ENCODE results near the gene B3GNT7. TPM values are rescaled to one million over a fixed set of nuclear protein-coding genes. Genes with fewer than 3 reads are reported as not detected.
A peak's percentile ranks its signal among the peaks of the same experiment; 100 is the strongest.

B3GNT7 gene
- total and polyA plus RNA-seq, 2 donors = 1.3 to 1.7 TPM

- Histone ChIP-seq H3K36me3 (ENCODE audit: insufficient read depth) (no peaks in the 10 kb centered on the region), H3K4me1 (ENCODE audit: insufficient read depth) (no peaks in the 10 kb centered on the region), H3K27ac (ENCODE audit: low read depth) (no peak overlapping the region), H3K4me3 (ENCODE audit: low read depth, low read length) (no peak overlapping the region)
- 96% methylated on average over 5 of the region's 5 CpGs for WGBS
- DNase-seq (ENCODE audit: extremely low spot score) = no peak
Measured at GRCh38 chr2:231409776-231410175, 14.3 kb downstream of the B3GNT7 start.

GRCh38 chr2:231410293-231411004 is 14.9 kb downstream of the B3GNT7 start:
- H3K4me1 ChIP-seq (ENCODE audit: insufficient read depth) = no peaks in the 10 kb centered on the region
- no peak for DNase-seq (ENCODE audit: extremely low spot score)
- no peak overlapping the region for H3K4me3 ChIP-seq (ENCODE audit: low read depth, low read length)
- no peaks in the 10 kb centered on the region for H3K36me3 ChIP-seq (ENCODE audit: insufficient read depth)
- WGBS = 76% methylated on average over 6 of the region's 6 CpGs
- no peak overlapping the region for H3K27ac ChIP-seq (ENCODE audit: low read depth)

- Histone ChIP-seq H3K4me3 (ENCODE audit: low read depth, low read length) (no peak overlapping the region), H3K27ac (ENCODE audit: low read depth) (no peak overlapping the region), H3K4me1 (ENCODE audit: insufficient read depth) (no peaks in the 10 kb centered on the region), H3K36me3 (ENCODE audit: insufficient read depth) (no peaks in the 10 kb centered on the region)
- DNase-seq (ENCODE audit: extremely low spot score) = no peak
- 66% methylated on average over 3 of the region's 3 CpGs for WGBS
Measured at GRCh38 chr2:231411237-231411636, 15.7 kb downstream of the B3GNT7 start.

GRCh38 chr2:231411831-231412617 is 16.5 kb downstream of the B3GNT7 start:
- peak; percentile 53 for DNase-seq (ENCODE audit: extremely low spot score)
- H3K4me3 ChIP-seq (ENCODE audit: low read depth, low read length) = peak overlapping the region; percentile 54
- H3K27ac ChIP-seq (ENCODE audit: low read depth) = no peak overlapping the region
- H3K4me1 ChIP-seq (ENCODE audit: insufficient read depth) = no peaks in the 10 kb centered on the region
- 2% methylated on average over 67 of the region's 67 CpGs for WGBS
- no peaks in the 10 kb centered on the region for H3K36me3 ChIP-seq (ENCODE audit: insufficient read depth)

- no peak for DNase-seq (ENCODE audit: extremely low spot score)
- Histone ChIP-seq H3K36me3 (ENCODE audit: insufficient read depth) (no peaks in the 10 kb centered on the region), H3K27ac (ENCODE audit: low read depth) (no peak overlapping the region)
Measured at GRCh38 chr2:231412618-231412963, 17.1 kb downstream of the B3GNT7 start.

DNA sequence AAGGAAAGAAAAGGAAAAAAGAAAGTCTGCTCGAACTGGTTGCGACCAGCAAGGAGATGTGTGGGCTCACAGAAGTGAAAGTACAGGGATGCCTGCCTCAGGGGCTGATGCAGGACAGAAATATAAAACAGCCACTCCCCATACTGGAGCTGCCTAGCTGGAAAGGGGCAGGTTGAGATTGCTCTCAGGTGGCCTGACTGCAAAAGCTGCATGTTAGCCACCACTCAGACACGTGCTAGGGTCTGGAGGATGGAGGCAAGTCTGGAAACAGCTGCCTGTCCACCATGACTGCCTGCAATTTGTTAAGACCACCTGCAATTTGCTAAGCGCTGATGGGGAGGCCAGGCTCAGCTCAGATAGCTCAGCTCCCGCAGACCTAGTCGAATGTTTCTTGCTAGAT is 17.9 kb downstream of the B3GNT7 start:
- H3K4me1 ChIP-seq (ENCODE audit: insufficient read depth) = no peaks in the 10 kb centered on the region
- no peak overlapping the region for H3K27ac ChIP-seq (ENCODE audit: low read depth)
- no peak for DNase-seq (ENCODE audit: extremely low spot score)
- H3K36me3 ChIP-seq (ENCODE audit: insufficient read depth) = no peaks in the 10 kb centered on the region
- no peak overlapping the region for H3K4me3 ChIP-seq (ENCODE audit: low read depth, low read length)
- WGBS = 82% methylated on average over 6 of the region's 6 CpGs

More at GRCh38 chr2:231412618-231412963, 17.1 kb downstream of the B3GNT7 start:
- Histone ChIP-seq H3K4me3 (ENCODE audit: low read depth, low read length) (no peak overlapping the region), H3K4me1 (ENCODE audit: insufficient read depth) (no peaks in the 10 kb centered on the region)
- WGBS = 35% methylated on average over 9 of the region's 9 CpGs

DNA sequence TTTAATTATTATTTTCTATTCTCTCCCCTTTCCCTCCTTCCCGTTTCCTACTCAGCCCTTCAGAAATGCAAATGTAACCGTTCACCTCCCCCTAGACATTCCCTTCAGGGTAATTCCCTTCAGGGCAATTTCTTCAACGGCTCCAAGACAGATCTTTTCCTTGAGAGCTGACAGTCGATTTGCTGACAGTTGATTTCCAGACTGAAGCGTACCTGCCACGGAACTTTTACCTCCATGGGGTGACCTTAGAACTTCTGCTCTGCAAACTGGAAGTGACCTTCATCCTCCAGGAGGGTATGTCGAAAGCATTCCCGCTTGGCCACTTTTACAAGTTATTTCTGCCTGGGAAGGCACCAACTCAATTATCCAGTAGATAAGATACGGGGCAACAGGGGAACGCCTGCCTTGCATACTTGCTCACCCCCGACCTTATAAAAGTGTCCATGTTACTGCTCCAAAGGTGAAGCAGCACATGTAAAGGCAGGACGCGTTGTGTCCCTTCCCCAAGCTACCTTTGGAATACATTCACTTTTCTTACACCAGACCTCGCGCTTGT is 18.5 kb downstream of the B3GNT7 start:
- Histone ChIP-seq H3K4me3 (ENCODE audit: low read depth, low read length) (no peak overlapping the region), H3K27ac (ENCODE audit: low read depth) (no peak overlapping the region), H3K36me3 (ENCODE audit: insufficient read depth) (no peaks in the 10 kb centered on the region), H3K4me1 (ENCODE audit: insufficient read depth) (no peaks in the 10 kb centered on the region)
- no peak for DNase-seq (ENCODE audit: extremely low spot score)
- WGBS = 44% methylated on average over 15 of the region's 15 CpGs

DNA sequence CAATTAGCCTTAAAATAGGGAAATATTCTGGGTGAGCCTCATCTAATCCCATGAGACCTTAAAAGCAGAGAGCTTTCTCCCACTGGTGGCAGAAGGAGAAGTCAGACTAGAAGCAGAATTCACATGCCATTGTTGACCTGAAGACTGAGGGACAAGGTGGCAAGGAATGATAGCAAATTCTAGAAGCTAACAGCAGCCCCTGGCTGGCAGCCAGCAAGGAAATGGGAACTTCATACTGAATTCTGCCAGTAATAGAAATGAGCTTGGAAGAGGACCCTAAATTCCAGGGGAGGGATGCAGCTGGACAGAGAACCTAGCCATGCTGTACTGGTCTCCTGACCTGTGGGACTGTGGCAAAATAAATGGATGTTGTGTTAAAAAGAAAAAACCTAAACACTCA is 19.5 kb downstream of the B3GNT7 start:
- no peak overlapping the region for H3K27ac ChIP-seq (ENCODE audit: low read depth)
- no peaks in the 10 kb centered on the region for H3K4me1 ChIP-seq (ENCODE audit: insufficient read depth)
- no peak for DNase-seq (ENCODE audit: extremely low spot score)
- no peaks in the 10 kb centered on the region for H3K36me3 ChIP-seq (ENCODE audit: insufficient read depth)
- no peak overlapping the region for H3K4me3 ChIP-seq (ENCODE audit: low read depth, low read length)

DNA sequence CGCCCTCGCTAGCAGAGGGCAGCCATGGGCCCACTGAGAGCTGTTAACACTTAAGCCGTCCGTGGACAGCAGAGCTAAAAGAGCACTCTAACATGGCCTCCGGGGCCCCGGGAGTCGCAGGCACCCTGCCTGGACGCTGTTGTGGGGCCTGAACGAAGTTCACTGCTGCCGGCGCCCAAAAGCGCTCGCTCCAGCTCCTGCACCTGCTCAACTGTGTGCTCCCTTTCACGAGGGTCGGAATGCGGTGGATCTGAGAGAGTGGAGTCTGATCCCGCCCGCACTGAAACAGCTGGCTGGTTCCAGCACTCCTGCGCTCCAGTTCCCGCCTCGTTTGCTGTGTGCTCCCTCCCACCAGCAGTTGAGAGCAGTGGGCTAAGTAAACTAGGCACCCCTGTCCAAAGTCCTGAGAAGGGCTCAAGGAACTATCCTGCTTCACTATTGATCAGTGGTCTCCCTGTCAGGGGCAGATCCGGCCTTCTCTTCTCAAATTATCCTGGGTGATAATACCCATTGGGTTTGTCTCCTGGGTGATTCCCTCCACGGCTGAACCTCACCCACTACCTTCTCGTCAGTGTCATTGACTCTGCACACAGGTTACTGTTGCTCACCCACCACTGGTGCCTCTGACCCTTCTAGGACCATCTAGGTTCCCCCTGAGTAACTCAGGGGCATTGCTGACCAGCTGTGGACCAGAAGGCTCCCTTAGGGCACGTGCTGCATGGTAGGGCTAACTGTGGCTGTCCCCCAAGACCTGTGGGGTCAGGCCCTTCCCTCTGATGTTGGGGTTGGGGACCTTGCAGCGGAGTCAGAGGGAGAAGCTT is 23.5 kb downstream of the B3GNT7 start:
- Histone ChIP-seq H3K27ac (ENCODE audit: low read depth) (no peak overlapping the region), H3K36me3 (ENCODE audit: insufficient read depth) (no peaks in the 10 kb centered on the region), H3K4me1 (ENCODE audit: insufficient read depth) (no peaks in the 10 kb centered on the region), H3K4me3 (ENCODE audit: low read depth, low read length) (no peak overlapping the region)
- DNase-seq (ENCODE audit: extremely low spot score) = no peak
- WGBS = 86% methylated on average over 26 of the region's 26 CpGs

DNA sequence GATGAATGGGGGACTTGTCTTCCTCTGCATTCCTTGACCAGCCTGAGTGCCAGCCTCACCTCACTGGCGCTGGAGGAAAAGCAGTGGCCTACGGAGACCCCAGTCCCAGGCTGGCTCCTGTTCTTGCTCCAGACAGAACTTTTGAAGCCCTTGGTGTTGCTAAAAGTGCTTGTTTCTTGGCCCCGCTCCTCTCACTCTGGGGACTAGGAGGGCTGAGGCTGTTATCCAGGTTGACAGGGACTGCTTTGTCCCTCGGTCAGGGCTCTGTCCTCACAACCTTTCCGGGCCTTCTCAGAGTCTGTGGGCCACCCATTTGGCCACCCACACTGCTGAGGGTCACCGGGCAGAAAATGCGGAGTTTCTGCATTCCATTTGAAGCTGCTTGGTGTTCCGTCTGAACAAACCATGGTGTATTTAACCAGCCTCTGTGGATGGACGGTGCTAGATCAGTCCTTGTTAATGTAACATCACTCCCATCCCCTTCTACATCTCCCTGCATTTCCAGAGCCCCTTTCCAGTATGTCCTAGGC is 25.6 kb downstream of the B3GNT7 start:
- 81% methylated on average over 9 of the region's 9 CpGs for WGBS
- H3K36me3 ChIP-seq (ENCODE audit: insufficient read depth) = no peaks in the 10 kb centered on the region
- H3K4me1 ChIP-seq (ENCODE audit: insufficient read depth) = no peaks in the 10 kb centered on the region
- H3K4me3 ChIP-seq (ENCODE audit: low read depth, low read length) = no peak overlapping the region
- no peak overlapping the region for H3K27ac ChIP-seq (ENCODE audit: low read depth)
- no peak for DNase-seq (ENCODE audit: extremely low spot score)

DNA sequence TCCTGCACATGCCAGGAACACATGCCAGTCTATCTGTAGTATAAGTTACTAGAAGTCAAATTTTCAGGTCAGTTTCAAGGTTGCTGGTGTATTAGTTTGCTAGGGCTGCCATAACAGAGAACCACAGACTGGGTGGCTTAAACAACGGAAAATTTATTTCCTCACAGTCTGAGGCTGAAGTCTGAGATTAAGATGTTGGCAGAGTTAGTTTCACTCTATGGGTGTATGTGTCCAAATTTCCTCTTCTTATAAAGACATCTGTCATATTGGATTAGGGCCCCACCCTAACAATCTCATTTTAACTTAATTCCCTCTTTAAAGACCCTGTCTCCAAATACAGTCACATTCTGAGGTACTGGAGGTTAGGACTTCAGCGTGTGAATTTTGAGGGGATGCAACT is 26.5 kb downstream of the B3GNT7 start:
- 77% methylated on average over 2 of the region's 2 CpGs for WGBS
- Histone ChIP-seq H3K4me1 (ENCODE audit: insufficient read depth) (no peaks in the 10 kb centered on the region), H3K36me3 (ENCODE audit: insufficient read depth) (no peaks in the 10 kb centered on the region), H3K4me3 (ENCODE audit: low read depth, low read length) (no peak overlapping the region), H3K27ac (ENCODE audit: low read depth) (no peak overlapping the region)
- DNase-seq (ENCODE audit: extremely low spot score) = no peak

GRCh38 chr2:231423176-231423575 is 27.7 kb downstream of the B3GNT7 start:
- no peaks in the 10 kb centered on the region for H3K4me1 ChIP-seq (ENCODE audit: insufficient read depth)
- WGBS = 96% methylated on average over 10 of the region's 10 CpGs
- H3K4me3 ChIP-seq (ENCODE audit: low read depth, low read length) = no peak overlapping the region
- DNase-seq (ENCODE audit: extremely low spot score) = no peak
- H3K36me3 ChIP-seq (ENCODE audit: insufficient read depth) = no peaks in the 10 kb centered on the region
- H3K27ac ChIP-seq (ENCODE audit: low read depth) = no peak overlapping the region

DNA sequence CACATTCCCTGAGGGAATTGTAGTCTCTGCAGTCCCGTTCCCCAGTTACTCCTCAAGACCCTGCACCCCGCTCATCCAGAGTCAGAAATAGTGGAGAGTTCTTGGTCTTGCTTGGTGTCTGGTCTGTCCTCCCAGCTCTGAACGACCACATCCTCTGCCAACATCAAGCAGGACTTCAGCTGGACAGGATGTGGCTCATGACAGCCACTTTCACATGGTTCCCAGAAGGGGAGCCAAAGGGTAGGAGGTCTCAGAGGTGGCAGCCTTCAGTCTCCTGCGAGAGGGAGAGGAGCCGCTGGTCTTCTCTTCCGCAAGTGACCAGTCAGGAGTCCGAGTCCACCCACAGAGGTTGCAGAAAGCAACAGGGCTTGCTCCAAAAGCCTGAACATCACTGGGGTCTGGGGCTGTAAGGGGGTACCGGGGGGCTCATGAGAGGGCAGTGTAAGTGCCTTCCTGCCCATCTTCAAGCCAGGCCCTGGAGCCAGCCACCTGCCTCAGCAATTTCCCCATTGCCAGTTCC is 29.8 kb downstream of the B3GNT7 start:
- no peak overlapping the region for H3K4me3 ChIP-seq (ENCODE audit: low read depth, low read length)
- H3K27ac ChIP-seq (ENCODE audit: low read depth) = no peak overlapping the region
- H3K4me1 ChIP-seq (ENCODE audit: insufficient read depth) = no peaks in the 10 kb centered on the region
- WGBS = 57% methylated on average over 8 of the region's 8 CpGs
- no peaks in the 10 kb centered on the region for H3K36me3 ChIP-seq (ENCODE audit: insufficient read depth)
- DNase-seq (ENCODE audit: extremely low spot score) = no peak

Data from urinary bladder (tissue), 4 donors.